T-cell (primary cell): ENCODE results near the gene TMPRSS9. TPM values are rescaled to one million over a fixed set of nuclear protein-coding genes. Genes with fewer than 3 reads are reported as not detected.

Experiments used
- ATAC-seq, 4 experiments: fragments of 200-7000 bp in 3 of 4; fragments of 150-1000 bp in 1 of 4; cut with Tn5 transposase; replicated peaks in 1 of 4; 1 replicate in 3 of 4; 2 replicates in 1 of 4; pipeline ENCODE4 v1.10.0; 2021; ENCODE audit warnings: moderate library complexity in 3 of 4, mild to moderate bottlenecking in 2 of 4, moderate number of reproducible peaks in 1 of 4
- CTCF ChIA-PET, 2 donors: fragments of 300-600 bp; sonication (Branson Sonifier 250); formaldehyde crosslinking; loops; one replicate each; lab custom pipeline; 2022; ENCODE audit warnings: antibody characterized with exemption in 2 of 2; lab: Charles Lee
- POLR2A ChIA-PET, 2 donors: fragments of 300-600 bp; sonication (Branson Sonifier 250); formaldehyde crosslinking; loops; one replicate each; lab custom pipeline; 2022; ENCODE audit warnings: antibody characterized with exemption in 2 of 2; lab: Charles Lee
- DNase-seq, 35 experiments: peaks; one replicate each; pipeline versions ENCODE4 v3.0.0 to v3.0.0-alpha.2; 2013 to 2023
- H3K27ac ChIP-seq: one replicate; pipeline ENCODE4 v1.5.1; 2013; ENCODE audit warnings: low read length
- H3K27me3 ChIP-seq, 2 experiments: replicated peaks in 1 of 2; 1 replicate in 1 of 2; 2 replicates in 1 of 2; pipeline versions ENCODE4 v1.6.1 to v1.7.0; 2013; ENCODE audit warnings: low read length in 1 of 2, mixed read lengths in 1 of 2; ENCODE audit not compliant: control insufficient read depth in 2 of 2, insufficient read depth in 2 of 2; ENCODE audit errors: extremely low read depth in 1 of 2
- H3K36me3 ChIP-seq, 2 donors: 1 replicate in 1 of 2; 2 replicates in 1 of 2; pipeline versions ENCODE4 v1.6.1 to v1.7.0; 2013; ENCODE audit warnings: low read length in 1 of 2; ENCODE audit not compliant: control insufficient read depth in 2 of 2, insufficient read depth in 1 of 2; ENCODE audit errors: extremely low read depth in 1 of 2
- H3K4me1 ChIP-seq, 2 experiments: 1 replicate in 1 of 2; 2 replicates in 1 of 2; pipeline versions ENCODE4 v1.6.1 to v1.7.0; 2013; ENCODE audit warnings: low read length in 2 of 2, mixed read lengths in 1 of 2; ENCODE audit not compliant: insufficient read depth in 2 of 2, control insufficient read depth in 1 of 2; ENCODE audit errors: extremely low read depth in 1 of 2
- H3K4me3 ChIP-seq, 2 donors: 1 replicate in 1 of 2; 2 replicates in 1 of 2; pipeline versions ENCODE4 v1.5.1 to v1.7.0; 2013; ENCODE audit warnings: mild to moderate bottlenecking in 2 of 2, low read length in 1 of 2, moderate library complexity in 1 of 2; ENCODE audit not compliant: control insufficient read depth in 1 of 2; ENCODE audit errors: extremely low read depth in 1 of 2
- H3K9me3 ChIP-seq: 2 replicates; pipeline ENCODE4 v1.7.0; 2013
- H3K27ac Mint-ChIP-seq, 2 donors: one replicate each; pipeline ENCODE4 v1.8.0; 2020 to 2021; ENCODE audit warnings: mild to moderate bottlenecking in 2 of 2, mixed read lengths in 2 of 2
- H3K27me3 Mint-ChIP-seq, 2 donors: one replicate each; pipeline ENCODE4 v1.8.0; 2021 to 2022; ENCODE audit warnings: mixed read lengths in 2 of 2
- H3K36me3 Mint-ChIP-seq: one replicate; pipeline ENCODE4 v1.8.0; 2021; ENCODE audit warnings: mixed read lengths
- H3K4me1 Mint-ChIP-seq, 3 donors: one replicate each; pipeline ENCODE4 v1.8.0; 2020 to 2022; ENCODE audit warnings: mixed read lengths in 3 of 3, mild to moderate bottlenecking in 1 of 3
- H3K4me3 Mint-ChIP-seq, 3 donors: one replicate each; pipeline ENCODE4 v1.8.0; 2020 to 2022; ENCODE audit warnings: mild to moderate bottlenecking in 3 of 3, mixed read lengths in 3 of 3, moderate library complexity in 3 of 3
- H3K9me3 Mint-ChIP-seq, 3 donors: one replicate each; pipeline ENCODE4 v1.8.0; 2020 to 2022; ENCODE audit warnings: mixed read lengths in 3 of 3
- WGBS: methylation state at CpG from one replicate; pipeline ENCODE4 v1.1.5; 2013; ENCODE audit warnings: missing lambda C conversion rate; ENCODE audit not compliant: insufficient coverage; 5-methylcytosine and 5-hydroxymethylcytosine counted together
- total RNA-seq, 35 experiments: library from RNA in 6 of 35; stranded (reverse) in 6 of 35; fragments of 120-200 nt in 1 of 35; gene quantifications; one replicate each; pipeline versions ENCODE4 v1.2.1 to v1.2.4 and lab custom pipeline; 2013 to 2026

Gene TMPRSS9
- total RNA-seq, 5 donors from 2014 or later (not counting 1 experiment from before 2014, with no cell fraction given): not detected

GRCh38 chr19:2429917-2430535 lies 70.0 kb downstream of the TMPRSS9 start:
- ATAC-seq: no peak
- Histone ChIP-seq H3K27me3 (no peaks in the 10 kb centered on the region), H3K9me3 (no peaks in the 10 kb centered on the region), H3K4me1 (peaks cover 8 to 30% of the 10 kb centered on the region in 2 experiments), H3K27ac (no peak overlapping the region), H3K36me3 (peaks cover 12 to 27% of the 10 kb centered on the region in 2 donors), H3K4me3 (no peak overlapping the region)
- 95% methylated on average over 12 of the region's 25 CpGs for WGBS
- no peak for DNase-seq
- POLR2A ChIA-PET: interaction anchor here in 1 of 2 donors (0.5 to 0.9 kb wide), 2 partner anchors 170 to 1771 kb away, joined by 4 to 6 read pairs; no protein-coding TSS in a partner anchor
- H3K4me1 Mint-ChIP-seq: peaks cover 16 to 18% (median 18%) of the 10 kb centered on the region in 3 donors
- no peaks in the 10 kb centered on the region for H3K27me3 Mint-ChIP-seq
- H3K9me3 Mint-ChIP-seq: no peaks in the 10 kb centered on the region
- CTCF ChIA-PET: interaction anchor here in 1 of 2 donors (0.6 kb wide), 1 partner anchor 178 kb away, joined by 7 read pairs; no protein-coding TSS in a partner anchor
- H3K27ac Mint-ChIP-seq: no peak overlapping the region
- peaks cover 3% of the 10 kb centered on the region for H3K36me3 Mint-ChIP-seq
- no peak overlapping the region for H3K4me3 Mint-ChIP-seq

- H3K4me1 ChIP-seq: peaks cover 5 to 18% of the 10 kb centered on the region in 2 experiments
- no peak for ATAC-seq
- no peaks in the 10 kb centered on the region for H3K9me3 ChIP-seq
- H3K27me3 Mint-ChIP-seq: no peaks in the 10 kb centered on the region
- H3K27ac Mint-ChIP-seq: no peak overlapping the region
- ChIA-PET CTCF (no interaction called here), POLR2A (no interaction called here)
- H3K36me3 ChIP-seq: peaks cover 10 to 22% of the 10 kb centered on the region in 2 donors
- 95% methylated on average over 31 of the region's 37 CpGs for WGBS
- no peaks in the 10 kb centered on the region for H3K27me3 ChIP-seq
- H3K27ac ChIP-seq: no peak overlapping the region
- no peak for DNase-seq
- H3K4me1 Mint-ChIP-seq: peaks cover 8 to 15% (median 9%) of the 10 kb centered on the region in 3 donors
- peaks cover 10% of the 10 kb centered on the region for H3K36me3 Mint-ChIP-seq
- no peak overlapping the region for H3K4me3 ChIP-seq
- H3K9me3 Mint-ChIP-seq: no peaks in the 10 kb centered on the region
- no peak overlapping the region for H3K4me3 Mint-ChIP-seq
Measured at GRCh38 chr19:2431318-2432055, 71.4 kb downstream of the TMPRSS9 start.

GRCh38 chr19:2432131-2432848 lies 72.2 kb downstream of the TMPRSS9 start:
- H3K4me1 Mint-ChIP-seq: peaks cover 5 to 9% (median 7%) of the 10 kb centered on the region in 3 donors
- H3K4me3 ChIP-seq: no peak overlapping the region
- no peak for ATAC-seq
- H3K36me3 ChIP-seq: peaks cover 14 to 22% of the 10 kb centered on the region in 2 donors
- ChIA-PET POLR2A (no interaction called here), CTCF (no interaction called here)
- H3K4me1 ChIP-seq: peaks cover 3 to 10% of the 10 kb centered on the region in 2 experiments
- H3K9me3 Mint-ChIP-seq: no peaks in the 10 kb centered on the region
- no peak overlapping the region for H3K27ac Mint-ChIP-seq
- peaks cover 10% of the 10 kb centered on the region for H3K36me3 Mint-ChIP-seq
- no peak overlapping the region for H3K27ac ChIP-seq
- no peak for DNase-seq
- H3K27me3 Mint-ChIP-seq: no peaks in the 10 kb centered on the region
- H3K9me3 ChIP-seq: no peaks in the 10 kb centered on the region
- no peak overlapping the region for H3K4me3 Mint-ChIP-seq
- WGBS: 95% methylated on average over 17 of the region's 25 CpGs
- H3K27me3 ChIP-seq: no peaks in the 10 kb centered on the region

GRCh38 chr19:2433854-2434253 lies 73.8 kb downstream of the TMPRSS9 start:
- Histone ChIP-seq H3K4me3 (no peak overlapping the region), H3K4me1 (no peaks in the 10 kb centered on the region), H3K27ac (no peak overlapping the region), H3K36me3 (peaks cover 14 to 33% of the 10 kb centered on the region in 2 donors), H3K9me3 (no peaks in the 10 kb centered on the region), H3K27me3 (no peaks in the 10 kb centered on the region)
- peaks cover 10% of the 10 kb centered on the region for H3K36me3 Mint-ChIP-seq
- H3K4me1 Mint-ChIP-seq: no peaks in the 10 kb centered on the region
- no peak overlapping the region for H3K27ac Mint-ChIP-seq
- CTCF ChIA-PET: no interaction called here
- no peak for ATAC-seq
- no peaks in the 10 kb centered on the region for H3K9me3 Mint-ChIP-seq
- WGBS: 96% methylated on average over 13 of the region's 30 CpGs
- DNase-seq: no peak
- no peaks in the 10 kb centered on the region for H3K27me3 Mint-ChIP-seq
- H3K4me3 Mint-ChIP-seq: no peak overlapping the region
- POLR2A ChIA-PET: no interaction called here

- CTCF ChIA-PET: no interaction called here
- POLR2A ChIA-PET: no interaction called here
Measured at GRCh38 chr19:2434267-2434666, 74.2 kb downstream of the TMPRSS9 start.

GRCh38 chr19:2434721-2435265 lies 74.7 kb downstream of the TMPRSS9 start:
- no peaks in the 10 kb centered on the region for H3K9me3 ChIP-seq
- H3K27me3 ChIP-seq: no peaks in the 10 kb centered on the region
- DNase-seq: no peak
- no peak overlapping the region for H3K4me3 ChIP-seq
- Mint-ChIP-seq H3K4me3 (no peak overlapping the region), H3K27me3 (no peaks in the 10 kb centered on the region), H3K27ac (no peak overlapping the region), H3K36me3 (peaks cover 10% of the 10 kb centered on the region), H3K9me3 (no peaks in the 10 kb centered on the region), H3K4me1 (no peaks in the 10 kb centered on the region)
- CTCF ChIA-PET: no interaction called here
- no peaks in the 10 kb centered on the region for H3K4me1 ChIP-seq
- WGBS: 98% methylated on average over 40 of the region's 42 CpGs
- POLR2A ChIA-PET: no interaction called here
- peaks cover 14 to 33% of the 10 kb centered on the region in 2 donors for H3K36me3 ChIP-seq
- H3K27ac ChIP-seq: no peak overlapping the region
- ATAC-seq: no peak

More at GRCh38 chr19:2434267-2434666, 74.2 kb downstream of the TMPRSS9 start:
- no peaks in the 10 kb centered on the region for H3K9me3 Mint-ChIP-seq
- Histone ChIP-seq H3K4me1 (no peaks in the 10 kb centered on the region), H3K27me3 (no peaks in the 10 kb centered on the region), H3K36me3 (peaks cover 14 to 33% of the 10 kb centered on the region in 2 donors), H3K9me3 (no peaks in the 10 kb centered on the region), H3K27ac (no peak overlapping the region), H3K4me3 (no peak overlapping the region)
- ATAC-seq (no peak), DNase-seq (no peak)
- H3K36me3 Mint-ChIP-seq: peaks cover 10% of the 10 kb centered on the region
- H3K27me3 Mint-ChIP-seq: no peaks in the 10 kb centered on the region
- H3K4me3 Mint-ChIP-seq: no peak overlapping the region
- no peak overlapping the region for H3K27ac Mint-ChIP-seq
- no peaks in the 10 kb centered on the region for H3K4me1 Mint-ChIP-seq
- WGBS: 97% methylated on average over 21 of the region's 22 CpGs
